GM21529 (cell line): ENCODE results near the gene SMIM33.
"Not testable (repeated sequence)": the region's sequence is repeated elsewhere in the genome, so short reads cannot be mapped to it uniquely, and the experiment has no call there.

Source experiments
- ATAC-seq: cut with Tn5 transposase; IDR thresholded peaks from one replicate; pipeline ENCODE4 v1.9.1; 2021; ENCODE audit not compliant: unreplicated experiment

SMIM33 gene

DNA sequence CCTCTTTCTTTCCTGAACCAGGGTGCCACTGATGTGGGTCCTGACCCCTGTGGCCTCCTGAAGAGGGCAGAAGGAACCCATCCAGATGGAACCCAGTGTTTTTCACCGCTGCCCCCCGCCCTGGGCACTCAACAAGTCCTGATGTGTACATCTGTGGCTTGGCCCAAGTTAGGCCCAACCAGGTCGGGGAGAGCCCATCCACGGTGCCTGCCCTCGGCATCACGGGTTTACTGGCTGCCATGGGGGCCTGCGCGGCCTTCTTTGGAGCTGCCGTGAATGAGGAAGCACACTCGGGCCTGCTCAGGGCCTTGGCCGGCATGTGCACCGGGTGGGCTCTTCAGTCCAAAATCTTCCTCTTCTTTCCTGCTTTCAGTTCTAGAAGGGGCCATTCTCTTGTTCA lies 14.0 kb upstream of the SMIM33 start:
- no peak for ATAC-seq

DNA sequence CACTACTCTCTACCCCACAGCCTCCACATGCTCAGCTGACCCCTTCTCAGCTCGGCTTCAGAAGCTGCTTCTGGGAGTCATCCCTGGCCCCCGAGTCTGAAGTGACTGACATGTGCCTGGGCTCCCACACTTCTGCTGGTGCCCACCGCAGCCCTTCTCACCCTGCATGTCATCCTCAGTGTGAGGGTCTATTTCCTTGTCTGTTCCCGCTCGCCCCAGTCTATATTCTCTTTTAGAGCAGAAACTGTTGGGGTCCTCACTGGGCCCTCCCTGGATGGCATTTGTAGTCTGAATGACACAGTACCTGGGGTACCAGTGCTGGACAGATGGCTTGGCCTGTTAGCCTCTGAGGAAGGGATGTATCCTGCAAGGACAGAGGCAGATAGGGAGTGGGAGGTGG lies 13.6 kb upstream of the SMIM33 start:
- ATAC-seq: no peak

DNA sequence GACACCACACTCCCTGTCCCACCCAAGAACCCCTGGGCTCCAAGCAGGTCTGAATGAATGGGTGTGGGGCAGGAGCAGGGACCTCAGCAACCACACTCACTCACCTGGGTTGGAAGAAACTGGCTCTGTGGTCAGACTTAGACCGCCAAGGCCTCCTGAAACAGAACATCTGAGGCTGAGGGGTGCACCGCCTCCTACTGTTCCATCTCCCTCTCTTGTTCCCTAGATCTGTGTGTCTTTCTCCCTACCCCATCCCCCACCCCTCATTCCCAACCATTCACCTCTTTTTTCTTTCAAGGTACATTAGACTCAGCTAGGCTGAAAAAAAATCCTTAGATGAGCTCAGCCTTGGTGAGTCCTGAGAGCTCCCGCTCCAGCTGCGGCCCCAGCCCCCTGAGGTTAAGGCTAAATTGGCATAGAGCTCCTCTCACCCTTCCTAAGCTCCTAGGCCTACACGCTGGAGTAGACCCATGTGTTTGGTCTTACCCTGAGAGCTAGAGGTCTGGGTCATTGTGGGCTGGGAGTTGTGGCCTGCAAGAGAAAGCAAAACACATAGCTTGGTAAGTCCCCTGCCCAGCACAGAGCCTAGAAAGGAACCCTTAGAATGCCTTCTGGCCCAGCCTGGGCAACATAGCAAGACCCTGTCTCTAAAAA lies 13.0 kb upstream of the SMIM33 start:
- ATAC-seq: peak; percentile 31

DNA sequence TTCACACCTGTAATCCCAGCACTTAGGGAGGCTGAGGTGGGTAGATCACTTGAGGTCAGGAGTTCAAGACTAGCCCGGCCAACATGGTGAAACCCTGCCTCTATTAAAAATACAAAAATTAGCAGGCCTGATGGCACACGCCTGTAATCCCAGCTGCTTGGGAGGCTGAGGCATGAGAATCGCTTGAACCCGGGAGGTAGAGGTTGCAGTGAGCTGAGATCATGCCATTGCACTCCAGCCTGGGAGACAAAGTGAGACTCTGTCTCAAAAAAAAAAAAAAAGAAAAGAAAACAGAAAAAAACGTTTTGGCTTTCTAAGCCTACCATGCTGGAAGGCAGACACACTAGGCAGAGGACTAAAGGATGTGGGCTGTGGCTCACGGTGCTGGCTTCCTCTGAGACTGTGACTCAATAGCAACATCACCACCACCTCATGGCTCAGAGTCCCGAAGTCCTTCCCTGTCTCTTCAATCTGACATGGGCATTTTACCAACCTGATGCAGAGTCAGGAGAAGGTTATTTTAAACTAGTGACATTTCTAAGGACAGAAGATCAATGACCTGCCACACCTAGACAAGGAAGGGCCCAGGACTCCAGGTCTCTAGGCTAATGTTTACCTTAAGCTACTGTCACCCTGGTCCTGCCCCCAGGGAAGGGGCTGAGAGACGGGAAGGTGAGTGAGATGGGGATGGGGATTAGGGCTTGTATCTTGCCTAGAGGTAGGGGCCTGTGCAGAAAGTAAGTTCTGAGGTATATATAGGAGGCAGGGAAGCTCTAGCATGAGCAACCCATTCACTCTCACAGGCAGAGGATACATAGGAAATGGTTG lies 12.0 kb upstream of the SMIM33 start:
- peak; percentile 64 for ATAC-seq

DNA sequence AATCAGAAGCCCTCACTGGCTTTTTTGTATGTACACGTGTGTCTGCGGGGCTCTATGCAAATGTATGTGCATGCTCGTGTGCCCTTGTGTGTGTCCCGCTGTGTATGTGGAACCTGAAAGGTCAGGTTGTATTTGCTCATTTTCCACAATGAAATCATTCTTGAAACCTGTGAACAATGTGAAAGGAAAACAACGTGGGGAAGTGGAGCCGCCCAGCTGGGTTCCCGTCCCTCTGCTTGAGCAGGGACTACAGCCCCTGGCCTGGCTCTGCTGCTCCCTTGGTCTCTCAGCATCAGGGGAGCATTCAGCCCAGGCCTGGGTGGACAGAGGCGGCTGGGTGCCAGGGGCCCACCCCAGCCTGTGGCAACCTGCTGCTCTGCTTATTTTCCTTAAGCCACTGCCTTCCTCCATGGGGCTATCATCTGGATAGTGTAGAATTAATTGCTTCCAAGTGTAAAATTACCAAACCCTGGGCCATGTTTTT lies 11.3 kb upstream of the SMIM33 start:
- ATAC-seq: peak; percentile 43

DNA sequence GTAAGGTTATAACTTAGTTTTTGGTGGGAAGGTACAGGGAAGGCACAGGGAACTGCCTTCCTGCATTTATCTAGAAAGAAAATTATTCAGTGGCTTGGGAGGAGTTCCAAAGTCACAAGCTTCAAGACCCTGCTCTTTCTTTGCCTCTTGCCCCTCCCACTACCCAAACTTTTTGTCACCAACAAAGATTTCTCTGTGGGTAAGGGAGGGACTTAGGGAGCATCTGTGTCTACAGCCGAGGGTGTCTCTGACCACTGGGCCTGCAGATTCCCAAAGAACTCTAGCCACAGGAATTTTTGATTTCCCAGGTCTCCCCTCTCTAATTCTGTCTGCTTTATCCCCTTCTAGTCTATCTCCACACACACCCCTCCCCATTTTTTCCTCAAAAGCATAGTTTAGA lies 10.3 kb upstream of the SMIM33 start:
- ATAC-seq: no peak

DNA sequence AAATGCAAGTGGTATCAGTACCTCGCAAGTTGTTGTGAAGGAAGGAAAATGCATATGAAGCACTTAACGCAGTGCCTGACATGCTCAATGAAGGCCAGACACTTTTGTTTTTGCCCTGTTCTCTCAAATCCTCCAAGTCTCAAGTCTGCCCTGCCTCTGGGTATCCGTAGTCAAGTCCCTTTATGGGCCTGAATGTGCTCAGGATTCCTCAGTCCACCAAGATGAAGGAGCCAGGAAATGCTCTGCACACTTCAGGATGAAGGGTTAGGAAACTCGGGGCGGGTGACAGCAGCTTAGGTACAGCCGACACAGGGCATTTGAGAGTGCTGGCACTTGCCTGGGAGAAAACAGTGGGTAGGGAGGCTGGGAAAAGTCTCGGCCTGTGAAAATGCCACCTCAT lies 9.6 kb upstream of the SMIM33 start:
- ATAC-seq: no peak

DNA sequence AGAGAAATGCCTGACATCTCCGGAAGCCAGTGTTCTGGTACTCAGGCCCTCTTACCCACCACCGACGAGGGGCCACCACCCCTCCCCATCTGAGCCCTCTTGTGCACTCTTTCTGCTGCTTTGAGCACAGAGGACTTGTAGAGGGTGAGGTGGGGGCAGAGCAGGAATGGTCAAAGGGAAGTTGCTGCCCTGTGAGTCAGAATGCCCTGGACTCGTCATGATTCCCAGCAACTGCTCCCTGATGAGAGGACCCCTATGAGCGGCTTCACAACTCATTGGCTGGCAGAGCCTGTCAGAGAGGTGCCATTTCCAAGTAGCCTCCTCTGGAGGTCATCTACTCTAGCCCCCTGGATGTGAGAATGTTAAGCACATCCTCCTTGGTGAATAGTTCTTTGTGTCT lies 9.1 kb upstream of the SMIM33 start:
- ATAC-seq: no peak

DNA sequence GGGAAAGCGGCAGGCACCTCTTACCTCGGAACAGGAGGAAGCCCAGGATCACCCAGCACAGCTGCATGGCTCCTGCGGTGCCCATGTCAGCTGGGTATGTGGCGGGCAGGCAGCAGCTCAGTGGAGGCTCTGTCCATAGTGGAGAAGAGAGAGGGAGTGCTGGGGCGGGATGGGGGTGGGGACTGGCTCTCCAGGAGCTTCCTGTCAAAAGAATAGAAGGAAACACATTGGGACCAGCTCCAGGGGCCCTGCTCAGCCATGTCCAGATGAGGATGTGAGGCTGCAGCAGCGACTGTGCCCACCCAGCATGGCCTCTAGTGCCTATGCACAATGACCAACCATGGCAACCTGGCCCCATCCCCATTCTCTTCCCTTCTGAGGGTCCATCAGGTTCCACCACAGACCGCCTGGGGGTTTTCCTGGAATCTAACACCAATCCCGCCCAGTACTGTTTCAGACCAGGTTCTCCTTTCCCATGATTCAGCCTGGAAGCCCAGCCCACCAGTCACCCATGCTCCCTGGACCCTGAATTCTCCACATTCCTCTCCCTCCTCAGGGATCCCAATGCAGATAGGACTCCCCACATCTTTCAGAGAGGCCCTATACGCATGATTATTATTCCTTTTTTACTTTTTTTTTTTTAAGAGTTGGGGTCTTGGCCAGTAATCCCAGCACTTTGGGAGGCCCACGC lies 8.1 kb upstream of the SMIM33 start, which contains the start of gene ECSCR:
ECSCR (minus strand) TSS at position 158 of the 691 bp plus-strand sequence; CDS start at position 85, 73 bp downstream.
- ATAC-seq: no peak

DNA sequence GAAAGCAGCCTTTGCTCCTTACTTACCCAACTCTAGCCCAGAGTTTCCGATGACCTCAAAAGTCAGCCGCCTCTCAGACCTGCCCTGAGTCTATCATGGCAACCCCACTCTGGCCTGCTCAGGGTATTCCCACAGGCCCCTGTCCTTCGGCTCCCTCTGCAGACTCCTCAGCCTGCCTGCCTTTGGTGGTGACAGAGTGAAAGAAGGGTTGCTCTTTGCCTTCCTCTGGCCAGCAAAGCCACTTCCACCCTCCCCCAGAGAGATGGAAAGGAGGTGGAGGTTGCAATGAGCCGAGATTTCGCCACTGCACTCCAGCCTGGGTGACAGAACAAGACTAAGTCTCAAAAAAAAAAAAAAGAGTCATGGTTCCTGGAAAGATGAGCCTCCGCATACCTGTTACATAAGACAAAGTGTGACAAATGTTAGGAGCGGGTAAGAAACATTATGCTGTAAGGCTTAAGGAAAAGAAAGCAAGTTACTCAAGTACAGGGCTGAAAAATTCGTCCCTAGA lies 2.3 kb upstream of the SMIM33 start:
- no peak for ATAC-seq

DNA sequence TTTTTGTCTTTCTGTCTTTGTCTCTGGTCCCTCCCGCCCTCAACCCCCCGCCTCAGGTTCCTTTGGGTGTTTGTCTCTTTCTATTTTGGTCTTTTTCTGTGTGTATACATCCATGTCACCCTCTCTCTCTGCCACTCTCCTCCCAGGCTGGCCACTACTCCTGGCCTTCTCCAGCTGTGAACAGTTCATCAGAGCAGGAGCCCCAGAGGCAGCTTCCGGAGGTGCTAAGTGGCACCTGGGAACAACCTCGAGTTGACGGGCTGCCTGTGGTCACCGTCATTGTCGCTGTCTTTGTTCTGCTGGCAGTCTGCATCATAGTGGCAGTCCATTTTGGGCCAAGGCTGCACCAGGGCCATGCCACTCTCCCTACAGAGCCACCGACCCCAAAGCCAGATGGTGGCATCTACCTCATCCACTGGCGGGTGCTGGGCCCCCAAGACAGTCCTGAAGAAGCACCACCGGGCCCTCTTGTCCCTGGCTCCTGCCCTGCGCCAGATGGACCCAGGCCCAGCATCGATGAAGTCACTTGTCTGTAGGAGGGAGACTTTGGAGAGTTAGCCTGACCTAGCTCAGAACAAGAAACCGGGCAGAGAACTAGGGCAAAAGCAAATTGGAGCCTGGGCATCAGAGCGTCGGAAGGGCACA lies 1.7 kb downstream of the SMIM33 start:
- no peak for ATAC-seq

DNA sequence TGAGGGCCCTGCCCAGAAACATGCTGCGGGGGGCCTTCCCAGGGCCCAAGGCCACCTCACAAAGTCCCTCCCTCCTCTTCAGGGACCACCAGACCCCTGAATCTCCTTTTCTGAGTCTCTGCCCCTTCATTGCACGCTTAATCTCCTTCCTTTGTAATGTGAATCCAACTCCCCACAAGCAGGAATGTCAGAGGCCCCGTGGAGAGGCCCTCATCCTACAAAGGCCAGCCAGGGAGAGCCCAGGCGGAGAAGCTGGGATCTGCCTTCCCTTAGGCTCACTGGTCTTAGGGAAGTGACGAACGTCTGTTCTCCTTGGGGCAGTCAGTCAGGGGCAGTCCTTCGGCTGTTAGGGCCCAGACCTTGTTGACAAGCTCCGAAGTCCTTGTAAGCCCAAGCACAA lies 2.3 kb downstream of the SMIM33 start:
- no peak for ATAC-seq

DNA sequence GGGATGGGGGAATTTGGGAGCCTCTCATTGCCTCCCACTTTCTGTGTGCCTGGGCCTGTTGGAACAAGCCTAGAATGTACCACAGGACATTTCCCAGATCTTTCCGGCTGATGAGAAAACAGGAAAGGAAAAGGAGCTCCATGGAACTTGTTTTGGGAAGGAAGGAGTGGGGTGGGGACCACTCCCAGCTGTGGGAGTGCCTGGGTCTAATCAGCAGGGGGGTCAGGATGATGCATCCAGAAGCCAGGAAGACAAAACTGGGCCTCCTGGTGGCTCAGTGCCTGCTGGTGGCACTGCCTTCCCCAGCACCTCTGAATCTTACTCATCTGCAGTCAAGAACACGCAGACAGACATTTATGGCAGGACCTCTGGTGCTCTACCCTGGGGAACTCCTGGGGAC lies 2.8 kb downstream of the SMIM33 start:
- no peak for ATAC-seq

DNA sequence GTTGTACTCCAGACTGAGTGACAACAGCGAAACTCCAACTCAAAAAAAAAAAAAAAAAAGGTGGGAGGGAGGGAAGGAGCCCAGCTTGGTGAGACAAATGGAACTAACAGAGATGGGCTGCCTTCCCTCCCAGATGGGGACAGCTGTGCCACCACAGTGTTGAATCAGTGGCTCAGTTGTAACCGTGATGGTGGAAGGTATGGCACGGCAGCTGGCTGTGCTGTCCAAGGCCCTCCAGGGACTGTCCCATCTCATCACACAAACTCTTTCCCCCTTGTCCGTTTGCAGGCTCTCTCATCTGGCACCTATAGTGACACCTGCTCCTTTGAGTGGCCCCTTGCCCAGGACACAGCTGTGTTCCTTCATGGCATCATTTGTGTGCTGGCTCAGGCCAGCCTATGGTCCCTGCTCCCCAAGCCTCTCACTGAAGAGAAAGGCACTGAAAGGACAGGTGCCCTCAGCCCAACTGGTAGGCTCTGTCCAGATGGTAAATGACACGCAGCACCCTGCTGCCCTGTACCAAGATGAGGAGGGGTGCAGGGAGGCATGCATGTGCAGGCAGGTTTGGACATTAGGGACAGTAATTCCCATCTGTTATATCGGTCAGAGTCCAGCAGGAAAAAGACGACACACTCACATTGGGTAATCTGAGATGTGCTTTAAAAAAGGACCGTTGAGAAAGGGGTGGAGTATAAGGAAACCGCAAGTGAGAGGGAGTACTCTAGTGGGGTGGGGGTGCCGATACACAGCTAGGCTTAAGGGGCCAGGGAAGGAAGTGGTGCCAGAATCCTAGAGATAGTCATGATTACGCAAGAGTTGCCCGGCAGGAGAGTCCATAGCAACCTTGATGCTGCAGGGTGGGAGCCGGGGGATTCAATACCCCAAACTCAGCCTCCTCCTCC lies 4.3 kb downstream of the SMIM33 start:
- ATAC-seq: no peak

DNA sequence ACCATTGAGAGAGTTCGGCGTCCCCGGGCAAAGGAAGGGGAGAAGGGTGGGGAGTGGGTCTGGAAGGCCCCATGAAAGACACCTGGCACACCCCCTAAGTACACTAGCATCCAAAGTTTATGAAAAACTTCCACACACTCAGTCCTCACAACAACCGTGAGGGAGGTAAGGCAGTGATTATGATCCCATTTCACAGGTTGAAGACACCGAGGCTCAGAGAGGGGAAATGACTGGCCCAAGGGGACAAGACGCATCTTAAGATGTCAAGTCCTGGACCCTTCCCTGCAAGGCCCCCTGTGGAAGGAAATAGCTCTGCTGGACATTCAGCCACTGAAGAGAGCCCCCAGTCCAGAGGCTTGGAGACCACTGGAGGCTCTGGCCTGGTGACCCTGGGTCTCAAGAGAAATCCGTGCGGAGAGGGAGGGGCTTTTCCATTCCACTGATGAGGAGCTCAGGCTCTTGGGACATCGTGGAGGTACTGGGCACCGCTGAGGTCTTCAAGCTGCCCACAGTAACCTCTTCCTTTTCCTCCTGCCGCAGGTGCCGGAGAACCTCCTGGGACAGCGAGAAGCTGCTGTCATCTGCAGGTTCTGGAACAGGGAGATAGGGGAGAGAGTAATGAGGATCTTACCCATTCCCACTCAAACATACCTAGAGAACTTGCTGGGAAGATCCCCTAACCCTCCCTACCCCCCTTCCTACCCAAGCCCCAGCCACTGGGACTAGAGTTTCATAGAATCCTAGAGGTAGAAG lies 5.2 kb downstream of the SMIM33 start:
- no peak for ATAC-seq

DNA sequence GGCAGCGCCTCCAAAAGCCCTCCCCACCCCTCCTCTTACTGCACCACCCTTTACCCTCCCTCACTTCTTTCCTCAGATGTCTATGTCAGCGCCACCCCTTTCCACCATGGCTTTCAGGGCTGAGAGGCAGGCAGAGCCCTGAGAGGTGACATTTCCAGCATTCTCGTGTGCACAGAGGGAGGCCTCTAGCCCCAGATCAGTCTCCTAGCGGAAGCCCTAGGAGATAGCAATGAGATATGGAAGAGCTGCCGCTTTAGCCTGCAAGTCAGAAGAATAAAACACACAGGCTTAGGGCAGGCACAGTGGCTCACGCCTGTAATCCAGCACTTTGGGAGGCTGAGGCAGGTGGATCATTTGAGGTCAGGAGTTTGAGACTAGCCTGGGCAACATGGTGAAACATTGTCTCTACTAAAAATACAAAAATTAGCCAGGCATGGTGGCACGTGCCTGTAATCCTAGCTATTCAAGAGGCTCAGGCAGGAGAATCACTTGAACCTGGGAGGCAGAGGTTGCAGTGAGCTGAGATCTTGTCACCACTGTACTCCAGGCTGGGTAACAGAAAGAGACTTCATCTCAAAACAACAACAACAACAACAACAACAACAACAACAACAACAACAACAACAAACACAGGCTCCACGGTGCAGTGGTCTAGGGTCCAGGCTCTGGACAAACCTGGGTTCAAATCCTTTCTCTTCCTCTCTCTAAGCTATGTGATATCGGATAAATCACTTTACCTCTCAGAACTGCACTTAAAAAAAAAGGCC lies 8.0 kb downstream of the SMIM33 start:
- ATAC-seq: not testable (repeated sequence)

DNA sequence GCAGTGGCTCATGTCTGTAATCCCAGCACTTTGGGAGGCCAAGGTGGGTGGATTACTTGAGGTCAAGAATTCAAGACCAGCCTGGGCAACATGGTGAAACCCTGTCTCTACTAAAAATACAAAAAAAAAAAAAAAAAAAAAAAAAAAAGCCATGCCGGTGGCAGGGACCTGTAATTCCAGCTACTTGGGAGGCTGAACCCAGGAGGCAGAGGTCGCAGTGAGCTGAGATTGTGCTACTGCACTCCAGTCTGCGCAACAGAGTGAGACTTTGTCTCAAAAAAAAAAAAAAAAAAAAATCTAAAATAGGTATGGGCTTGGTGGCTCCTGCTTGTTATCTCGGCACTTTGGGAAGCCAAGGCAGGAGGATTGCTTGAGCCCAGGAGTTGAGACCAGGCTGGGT lies 8.9 kb downstream of the SMIM33 start:
- not testable (repeated sequence) for ATAC-seq

DNA sequence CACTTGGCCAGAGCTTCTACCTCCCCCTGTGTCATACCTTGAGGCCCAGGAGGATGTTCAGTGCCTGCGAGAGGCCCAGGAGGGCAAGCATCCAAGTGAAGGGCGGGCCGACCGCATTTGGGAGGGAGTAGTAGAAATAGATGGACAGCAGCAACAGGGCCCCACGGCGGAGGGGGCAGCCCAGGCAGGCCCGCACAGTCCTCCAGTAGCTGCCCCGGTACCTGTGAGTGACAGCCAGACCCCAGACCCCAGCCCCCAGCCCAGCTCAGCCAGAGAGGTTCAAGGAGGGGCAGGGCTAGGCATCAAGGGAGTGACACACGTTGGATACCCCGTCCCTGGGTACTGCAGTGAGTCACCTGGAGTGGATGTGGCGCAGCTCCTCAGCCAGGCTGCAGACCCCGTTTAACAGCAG lies 10.3 kb downstream of the SMIM33 start:
- ATAC-seq: no peak
